HG02610 (cell line): Measurements from ENCODE around the gene HMX2.
A peak's percentile ranks its signal among the peaks of the same experiment; 100 is the strongest.
"Not testable (repeated sequence)": the region's sequence is repeated elsewhere in the genome, so short reads cannot be mapped to it uniquely, and the experiment has no call there.

Experiments used
- ATAC-seq: cut with Tn5 transposase; IDR thresholded peaks from one replicate; pipeline ENCODE4 v1.9.1; 2021; ENCODE audit warnings: mild to moderate bottlenecking, moderate library complexity; ENCODE audit not compliant: unreplicated experiment

HMX2 gene

GRCh38 chr10:123150986-123151736, 3.2 kb downstream of the HMX2 start:
- ATAC-seq, result no peak

- no peak for ATAC-seq
Measured at GRCh38 chr10:123151737-123152135, 3.8 kb downstream of the HMX2 start.

- ATAC-seq, result no peak
Measured at GRCh38 chr10:123153486-123154091, 5.7 kb downstream of the HMX2 start.

GRCh38 chr10:123154092-123154710, 6.3 kb downstream of the HMX2 start, which contains the start of gene BUB3:
TSS of gene BUB3 (plus strand) at chr10:123154402. CDS start at chr10:123154918, 516 bp downstream.
- ATAC-seq, result peak; percentile 94

- peak; percentile 35 for ATAC-seq
Measured at GRCh38 chr10:123154711-123155505, 7.0 kb downstream of the HMX2 start.

GRCh38 chr10:123156078-123156477, 8.1 kb downstream of the HMX2 start:
- ATAC-seq, result no peak

- ATAC-seq, result no peak
Measured at GRCh38 chr10:123157210-123157609, 9.3 kb downstream of the HMX2 start.

GRCh38 chr10:123158682-123159081, 10.7 kb downstream of the HMX2 start:
- ATAC-seq, result no peak

GRCh38 chr10:123160311-123160980, 12.5 kb downstream of the HMX2 start:
- ATAC-seq, result no peak

GRCh38 chr10:123164319-123164718, 16.4 kb downstream of the HMX2 start:
- ATAC-seq, result no peak

GRCh38 chr10:123165445-123166072, 17.6 kb downstream of the HMX2 start:
- ATAC-seq, result no peak

GRCh38 chr10:123166618-123167017, 18.7 kb downstream of the HMX2 start:
- ATAC-seq, result no peak

GRCh38 chr10:123170961-123171360, 23.0 kb downstream of the HMX2 start:
- no peak for ATAC-seq

GRCh38 chr10:123171616-123172015, 23.7 kb downstream of the HMX2 start:
- not testable (repeated sequence) for ATAC-seq

GRCh38 chr10:123175389-123176387, 27.8 kb downstream of the HMX2 start:
- ATAC-seq, result no peak

- ATAC-seq, result not testable (repeated sequence)
Measured at GRCh38 chr10:123178390-123178789, 30.5 kb downstream of the HMX2 start.

GRCh38 chr10:123180101-123181090, 32.5 kb downstream of the HMX2 start:
- ATAC-seq, result no peak

GRCh38 chr10:123183724-123184123, 35.8 kb downstream of the HMX2 start:
- ATAC-seq, result no peak
